Subcutaneous abdominal adipose tissue (tissue), 5 donors: Measurements from ENCODE around the gene RTN1.

Experiments
- H3K27ac ChIP-seq: one replicate; pipeline ENCODE4 v1.7.0; 2013; ENCODE audit warnings: low read depth, mild to moderate bottlenecking, inconsistent platforms, low read length, moderate library complexity
- H3K27me3 ChIP-seq, 5 donors: one replicate each; pipeline ENCODE4 v1.7.0; 2013; ENCODE audit warnings: low read length in 5 of 5, inconsistent platforms in 1 of 5; ENCODE audit not compliant: control insufficient read depth in 5 of 5, insufficient read depth in 4 of 5
- H3K36me3 ChIP-seq, 5 donors: one replicate each; pipeline ENCODE4 v1.7.0; 2013; ENCODE audit warnings: low read length in 5 of 5; ENCODE audit not compliant: control insufficient read depth in 5 of 5, insufficient read depth in 5 of 5
- H3K4me1 ChIP-seq, 5 donors: one replicate each; pipeline ENCODE4 v1.7.0; 2013; ENCODE audit warnings: low read length in 5 of 5, mild to moderate bottlenecking in 3 of 5, moderate library complexity in 1 of 5; ENCODE audit not compliant: control insufficient read depth in 5 of 5, insufficient read depth in 5 of 5
- H3K4me3 ChIP-seq, 5 donors: one replicate each; pipeline ENCODE4 v1.7.0; 2013; ENCODE audit warnings: low read length in 5 of 5, low read depth in 1 of 5
- H3K9ac ChIP-seq, 5 donors: one replicate each; pipeline ENCODE4 v1.7.0; 2013; ENCODE audit warnings: low read length in 5 of 5, mild to moderate bottlenecking in 4 of 5, moderate library complexity in 3 of 5
- H3K9me3 ChIP-seq, 5 donors: one replicate each; pipeline ENCODE4 v1.7.0; 2013; ENCODE audit warnings: low read length in 5 of 5; ENCODE audit not compliant: control insufficient read depth in 5 of 5
- donor health status: healthy.
- donor health status: healthy.
- donor health status: healthy.
- donor health status: healthy.
- donor health status: healthy.

The RTN1 gene

DNA sequence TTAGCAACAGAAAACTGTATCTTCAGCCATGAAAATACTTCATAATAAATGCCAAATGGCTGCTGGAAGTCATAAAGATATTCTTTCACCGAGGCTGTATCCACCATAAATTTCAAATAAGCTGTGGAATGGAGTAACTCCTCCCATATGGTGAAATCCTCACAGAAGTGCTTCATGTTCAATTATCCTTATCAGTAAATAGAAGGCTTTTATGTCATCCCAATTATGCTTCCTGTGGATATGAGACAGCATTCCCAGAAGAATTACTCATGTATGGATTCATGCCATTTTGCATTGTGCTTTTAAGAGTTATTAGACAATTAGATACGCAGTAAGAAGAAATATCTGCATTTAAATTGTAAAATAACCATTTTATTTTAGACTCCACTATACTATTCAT is 99.0 kb downstream of the RTN1 start:
- H3K27ac ChIP-seq: no peak overlapping the region
- H3K9me3 ChIP-seq: no peaks in the 10 kb centered on the region
- no peak overlapping the region for H3K9ac ChIP-seq
- H3K27me3 ChIP-seq: no peaks in the 10 kb centered on the region
- no peak overlapping the region for H3K4me3 ChIP-seq
- H3K4me1 ChIP-seq: peaks cover 0 to 10% (median 0%) of the 10 kb centered on the region in 5 donors
- no peaks in the 10 kb centered on the region for H3K36me3 ChIP-seq

DNA sequence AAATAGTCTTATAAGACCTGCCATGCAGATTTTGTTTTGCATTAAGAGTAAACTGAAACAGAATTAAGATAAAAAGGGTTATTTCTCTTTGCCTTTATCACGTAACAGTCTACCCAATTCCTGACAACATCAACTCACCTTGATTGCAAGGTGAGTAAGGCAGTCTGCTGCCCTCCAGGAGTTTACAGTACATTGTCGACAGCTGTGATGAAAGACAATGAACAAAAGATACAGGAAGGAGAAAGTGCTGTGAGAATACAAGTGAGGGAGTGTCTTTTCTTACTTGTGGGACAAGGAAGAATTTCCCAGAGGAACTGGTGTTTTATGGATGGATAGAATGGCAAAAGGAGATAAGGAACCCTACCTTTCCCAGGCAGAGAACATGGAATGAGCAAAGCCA is 101.0 kb downstream of the RTN1 start:
- H3K36me3 ChIP-seq: no peaks in the 10 kb centered on the region
- H3K9ac ChIP-seq: no peak overlapping the region
- H3K9me3 ChIP-seq: no peaks in the 10 kb centered on the region
- no peaks in the 10 kb centered on the region for H3K27me3 ChIP-seq
- no peak overlapping the region for H3K27ac ChIP-seq
- H3K4me1 ChIP-seq: peaks cover 0 to 10% (median 0%) of the 10 kb centered on the region in 5 donors
- no peak overlapping the region for H3K4me3 ChIP-seq

DNA sequence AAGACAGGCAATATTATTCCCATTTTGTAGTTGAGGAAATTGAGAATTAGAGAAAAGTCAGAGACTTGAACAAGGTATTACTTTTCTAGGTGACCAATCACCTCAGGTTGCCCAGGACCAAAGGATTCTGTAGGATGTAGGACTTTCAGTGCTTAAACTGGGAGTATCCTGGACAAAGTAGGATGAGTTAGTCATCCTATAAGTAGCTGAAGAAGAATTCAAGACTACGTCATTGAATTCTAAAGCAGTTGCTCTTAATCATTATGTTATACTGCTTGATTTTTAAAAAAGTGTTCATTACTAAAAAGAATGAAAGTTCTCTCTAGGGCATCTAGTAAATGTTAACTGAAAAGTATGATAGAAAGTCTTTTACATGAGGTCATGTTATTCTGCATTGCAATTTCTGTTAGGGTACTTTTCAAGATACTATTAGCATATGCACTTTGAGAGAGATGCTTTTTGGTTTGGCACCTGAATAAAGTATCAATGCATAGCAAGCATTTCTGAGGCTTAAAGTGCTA is 101.7 kb downstream of the RTN1 start:
- Histone ChIP-seq H3K4me1 (peaks cover 0 to 6% (median 0%) of the 10 kb centered on the region in 5 donors), H3K36me3 (no peaks in the 10 kb centered on the region), H3K9ac (no peak overlapping the region), H3K27ac (no peak overlapping the region), H3K9me3 (no peaks in the 10 kb centered on the region), H3K27me3 (no peaks in the 10 kb centered on the region), H3K4me3 (no peak overlapping the region)

DNA sequence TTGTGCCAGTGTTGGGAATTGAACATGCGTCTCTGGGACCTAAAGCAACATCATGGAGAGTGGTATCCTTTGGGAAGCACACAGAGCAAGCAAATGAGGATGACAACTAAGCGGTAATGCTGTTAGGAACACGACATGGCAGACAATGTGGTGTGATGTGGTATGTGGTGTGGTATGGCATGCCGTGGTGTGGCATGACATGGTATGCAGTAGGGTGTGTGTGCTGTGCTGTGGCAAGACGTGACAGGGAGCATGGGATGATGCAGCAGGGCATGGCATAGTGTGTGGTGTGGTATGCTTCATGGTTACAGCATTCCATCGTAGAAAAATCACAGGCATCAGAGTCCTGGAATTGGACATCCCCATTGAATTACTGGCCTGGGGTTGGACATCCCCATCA is 108.7 kb downstream of the RTN1 start:
- no peaks in the 10 kb centered on the region for H3K36me3 ChIP-seq
- no peaks in the 10 kb centered on the region for H3K9me3 ChIP-seq
- no peaks in the 10 kb centered on the region for H3K27me3 ChIP-seq
- H3K9ac ChIP-seq: no peak overlapping the region
- no peaks in the 10 kb centered on the region for H3K4me1 ChIP-seq
- H3K27ac ChIP-seq: no peak overlapping the region
- no peak overlapping the region for H3K4me3 ChIP-seq

DNA sequence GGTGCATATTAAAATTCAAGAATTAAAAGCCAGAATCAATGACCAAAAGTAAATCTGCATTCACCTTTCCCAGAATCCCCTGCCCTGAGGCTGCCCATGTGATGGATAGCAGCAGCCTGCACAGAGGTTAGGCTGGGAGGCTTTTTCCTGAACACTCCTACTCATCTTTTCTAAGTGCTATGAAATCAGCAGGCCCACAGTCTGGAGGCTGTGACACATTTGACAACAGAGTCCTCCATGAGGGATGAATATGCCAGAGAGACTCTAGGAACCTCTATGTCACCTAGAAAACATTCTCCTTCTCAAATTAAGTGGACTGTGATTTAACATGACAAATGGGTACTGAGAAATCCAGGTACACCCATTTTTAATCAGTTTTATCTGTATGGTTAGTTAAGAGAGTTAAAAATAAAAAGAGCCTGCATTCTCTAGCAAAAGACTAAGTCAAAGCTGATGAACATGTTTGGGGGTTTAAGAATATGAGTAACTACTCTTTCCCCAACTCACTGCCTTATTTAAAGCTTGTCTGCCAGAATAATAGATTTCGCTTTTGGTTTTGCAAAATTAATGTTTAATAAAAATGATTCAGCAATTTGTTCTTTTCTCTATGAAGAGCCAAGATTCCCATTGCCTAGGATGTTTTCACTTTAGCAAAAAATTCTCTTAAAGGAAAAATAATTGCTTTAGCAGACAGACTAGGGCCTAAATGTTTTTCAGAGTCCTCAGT is 115.0 kb downstream of the RTN1 start:
- Histone ChIP-seq H3K36me3 (no peaks in the 10 kb centered on the region), H3K4me3 (no peak overlapping the region), H3K27me3 (no peaks in the 10 kb centered on the region), H3K4me1 (peaks cover 0 to 20% (median 7%) of the 10 kb centered on the region in 5 donors), H3K9ac (no peak overlapping the region), H3K9me3 (no peaks in the 10 kb centered on the region), H3K27ac (peak overlapping the region; percentile 25)

DNA sequence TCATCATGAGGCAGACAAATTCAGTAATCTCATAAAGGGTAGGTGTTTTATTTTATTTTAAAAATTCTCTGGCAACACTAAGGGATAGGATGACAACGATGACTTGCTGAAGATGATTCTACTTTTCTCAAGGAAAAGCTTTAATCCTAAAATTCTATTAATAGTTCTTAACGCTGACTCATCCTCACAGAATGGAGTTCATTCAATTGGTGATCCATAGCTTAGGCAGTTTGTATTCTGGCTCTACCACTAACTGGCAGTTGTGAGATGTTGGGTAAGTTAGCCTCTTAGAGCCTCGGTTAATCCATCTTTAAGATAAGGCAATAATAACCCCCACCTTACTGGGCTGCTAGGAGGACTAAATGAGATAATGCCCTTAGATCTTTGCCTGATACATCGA is 116.3 kb downstream of the RTN1 start:
- no peak overlapping the region for H3K27ac ChIP-seq
- H3K9ac ChIP-seq: no peak overlapping the region

DNA sequence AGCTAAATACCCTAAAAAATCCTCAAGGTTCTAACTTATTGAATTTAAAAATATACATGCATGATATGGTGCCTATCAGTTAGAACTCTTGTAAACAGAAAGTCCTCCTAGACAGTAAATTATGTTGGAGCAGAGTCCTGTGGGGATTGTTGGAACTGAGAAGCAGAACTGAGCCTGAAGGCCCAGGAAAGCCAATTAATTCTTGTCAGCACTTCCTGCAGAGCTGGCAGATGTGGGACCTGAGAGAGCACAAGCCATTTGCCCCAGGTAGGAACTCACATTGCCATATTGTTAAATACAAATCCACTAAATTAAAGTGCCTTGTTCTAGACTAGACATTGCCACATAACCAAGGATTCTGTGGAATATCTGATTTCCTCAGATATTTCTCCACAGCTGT is 117.1 kb downstream of the RTN1 start:
- no peaks in the 10 kb centered on the region for H3K36me3 ChIP-seq
- peaks cover 0 to 20% (median 7%) of the 10 kb centered on the region in 5 donors for H3K4me1 ChIP-seq
- H3K9me3 ChIP-seq: no peaks in the 10 kb centered on the region
- no peak overlapping the region for H3K4me3 ChIP-seq
- H3K27me3 ChIP-seq: no peaks in the 10 kb centered on the region
- H3K9ac ChIP-seq: no peak overlapping the region
- H3K27ac ChIP-seq: no peak overlapping the region

More for the DNA sequence above, 116.3 kb downstream of the RTN1 start:
- Histone ChIP-seq H3K4me1 (peaks cover 0 to 20% (median 7%) of the 10 kb centered on the region in 5 donors), H3K4me3 (no peak overlapping the region), H3K36me3 (no peaks in the 10 kb centered on the region), H3K27me3 (no peaks in the 10 kb centered on the region), H3K9me3 (no peaks in the 10 kb centered on the region)

DNA sequence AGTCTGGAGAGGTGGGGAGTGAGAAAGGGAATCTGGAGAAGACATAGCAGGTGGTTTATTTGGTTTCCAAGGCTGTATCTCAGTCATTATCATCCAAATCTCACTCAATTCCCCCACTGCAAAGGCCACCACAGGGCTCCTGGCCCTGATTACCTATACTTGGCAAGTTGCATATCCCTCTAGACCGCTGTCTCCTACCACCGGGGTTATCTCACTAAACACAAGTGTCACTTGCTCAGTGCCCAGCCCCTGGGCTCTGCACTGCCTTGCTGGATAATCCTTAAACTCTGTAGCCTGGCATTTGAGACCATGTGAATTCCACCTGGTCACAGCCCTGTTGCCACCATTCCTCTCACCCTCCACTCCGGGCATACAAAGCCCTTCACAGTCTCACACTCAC is 119.0 kb downstream of the RTN1 start:
- no peak overlapping the region for H3K4me3 ChIP-seq
- no peaks in the 10 kb centered on the region for H3K27me3 ChIP-seq
- no peaks in the 10 kb centered on the region for H3K9me3 ChIP-seq
- no peak overlapping the region for H3K9ac ChIP-seq
- peaks cover 0 to 20% (median 7%) of the 10 kb centered on the region in 5 donors for H3K4me1 ChIP-seq
- H3K36me3 ChIP-seq: no peaks in the 10 kb centered on the region
- no peak overlapping the region for H3K27ac ChIP-seq

DNA sequence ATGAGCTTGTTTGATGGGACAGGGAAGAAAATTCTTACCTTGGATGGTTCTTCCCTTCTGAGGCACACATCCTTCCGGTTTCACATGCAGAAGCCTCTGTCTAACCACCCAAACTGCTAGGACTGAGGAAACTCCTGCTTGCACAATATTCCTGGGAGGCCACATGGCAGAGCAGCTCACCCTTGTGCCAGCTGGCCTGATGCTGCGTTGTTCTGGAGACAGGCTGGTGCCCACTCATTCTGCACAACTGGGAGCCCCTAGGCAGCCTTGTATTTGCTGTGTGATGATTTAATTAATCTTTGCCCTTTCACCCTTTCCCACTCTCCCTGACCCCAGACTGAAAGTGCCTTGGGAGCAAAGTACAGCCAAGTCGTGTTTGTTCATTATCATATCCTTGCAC is 130.8 kb downstream of the RTN1 start:
- Histone ChIP-seq H3K9me3 (peaks cover 0 to 10% (median 7%) of the 10 kb centered on the region in 5 donors), H3K27me3 (no peaks in the 10 kb centered on the region), H3K9ac (no peak overlapping the region), H3K27ac (peak overlapping the region; percentile 67), H3K36me3 (no peaks in the 10 kb centered on the region), H3K4me3 (no peak overlapping the region), H3K4me1 (peaks cover 0 to 11% (median 6%) of the 10 kb centered on the region in 5 donors)

DNA sequence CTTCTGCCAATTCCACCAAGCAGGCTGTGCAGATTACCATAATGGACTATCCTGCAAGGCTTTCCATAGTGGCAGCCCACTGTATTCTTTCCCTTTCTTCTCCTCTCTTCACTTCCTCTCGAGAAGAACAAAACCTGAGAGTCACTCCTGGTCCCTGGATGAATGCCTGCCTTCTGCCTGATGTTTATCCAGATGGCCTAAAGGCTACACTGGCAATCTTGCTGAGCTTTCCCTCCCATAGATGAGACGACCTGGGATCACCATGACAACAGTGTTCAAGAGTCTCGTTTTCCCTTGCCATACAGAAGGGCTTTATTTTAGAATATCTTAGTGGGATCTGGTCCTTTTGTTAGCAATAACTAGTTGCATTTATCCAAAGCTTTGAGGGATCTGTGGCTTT is 142.3 kb downstream of the RTN1 start:
- H3K9me3 ChIP-seq: peaks cover 0 to 2% (median 0%) of the 10 kb centered on the region in 5 donors
- H3K9ac ChIP-seq: no peak overlapping the region
- H3K27me3 ChIP-seq: no peaks in the 10 kb centered on the region
- H3K4me1 ChIP-seq: no peaks in the 10 kb centered on the region
- H3K27ac ChIP-seq: no peak overlapping the region
- H3K4me3 ChIP-seq: no peak overlapping the region
- H3K36me3 ChIP-seq: peaks cover 0 to 10% (median 2%) of the 10 kb centered on the region in 5 donors
